Nephron (organoid): ENCODE data around the gene FAM3B.
A peak's percentile ranks its signal among the peaks of the same experiment; 100 is the strongest.

ENCODE experiments used
- H3K27ac Mint-ChIP-seq, 3 experiments: 2 replicates each; pipeline ENCODE4 v1.8.0; 2020; ENCODE audit warnings: mixed read lengths in 3 of 3, mild to moderate bottlenecking in 2 of 3, moderate library complexity in 1 of 3
- H3K27me3 Mint-ChIP-seq: 2 replicates; pipeline ENCODE4 v1.8.0; 2021; ENCODE audit warnings: low read depth, mild to moderate bottlenecking, moderate library complexity, mixed read lengths
- H3K36me3 Mint-ChIP-seq: 2 replicates; pipeline ENCODE4 v1.8.0; 2020; ENCODE audit warnings: low read depth, mixed read lengths
- H3K4me1 Mint-ChIP-seq: 2 replicates; pipeline ENCODE4 v1.8.0; 2020; ENCODE audit warnings: mixed read lengths
- H3K4me3 Mint-ChIP-seq, 3 experiments: 2 replicates each; pipeline ENCODE4 v1.8.0; 2020; ENCODE audit warnings: mild to moderate bottlenecking in 3 of 3, mixed read lengths in 3 of 3, moderate library complexity in 2 of 3
- H3K9me3 Mint-ChIP-seq: 2 replicates; pipeline ENCODE4 v1.8.0; 2020; ENCODE audit warnings: mixed read lengths
- CTCF ChIP-seq, 3 experiments: fragments of 200-600 bp; sonication (generic); IDR thresholded peaks; one replicate each; pipeline ENCODE4 v1.5.0; 2021; ENCODE audit warnings: antibody characterized with exemption in 3 of 3; ENCODE audit not compliant: unreplicated experiment in 3 of 3

The FAM3B gene

GRCh38 chr21:41280115-41280919, 36.3 kb upstream of the FAM3B start:
- H3K27ac Mint-ChIP-seq, result no peak overlapping the region

GRCh38 chr21:41282412-41282811, 34.2 kb upstream of the FAM3B start:
- H3K4me3 Mint-ChIP-seq, result no peak overlapping the region
- no peak overlapping the region for H3K27ac Mint-ChIP-seq

More at GRCh38 chr21:41280115-41280919, 36.3 kb upstream of the FAM3B start:
- Mint-ChIP-seq H3K27me3 (peaks cover 16% of the 10 kb centered on the region), H3K4me3 (no peak overlapping the region), H3K9me3 (no peaks in the 10 kb centered on the region), H3K36me3 (peaks cover 7% of the 10 kb centered on the region), H3K4me1 (peaks cover 40% of the 10 kb centered on the region)
- TF ChIP-seq CTCF (IDR thresholded peaks at IDR 0.05; ENCODE audit: unreplicated experiment in 3 of 3), result no peak

GRCh38 chr21:41283211-41283818, 33.3 kb upstream of the FAM3B start:
- Mint-ChIP-seq H3K4me1 (peaks cover 29% of the 10 kb centered on the region), H3K27me3 (peaks cover 13% of the 10 kb centered on the region)

More at GRCh38 chr21:41282412-41282811, 34.2 kb upstream of the FAM3B start:
- no peaks in the 10 kb centered on the region for H3K9me3 Mint-ChIP-seq
- H3K27me3 Mint-ChIP-seq, result peaks cover 13% of the 10 kb centered on the region
- H3K36me3 Mint-ChIP-seq, result no peaks in the 10 kb centered on the region
- TF ChIP-seq CTCF (IDR thresholded peaks at IDR 0.05; ENCODE audit: unreplicated experiment in 3 of 3), result no peak
- peaks cover 38% of the 10 kb centered on the region for H3K4me1 Mint-ChIP-seq

GRCh38 chr21:41289431-41289830, 27.2 kb upstream of the FAM3B start:
- Mint-ChIP-seq H3K27ac (no peak overlapping the region), H3K4me1 (peaks cover 4% of the 10 kb centered on the region), H3K36me3 (no peaks in the 10 kb centered on the region), H3K9me3 (peaks cover 9% of the 10 kb centered on the region), H3K27me3 (peaks cover 27% of the 10 kb centered on the region), H3K4me3 (no peak overlapping the region)
- no peak for TF ChIP-seq CTCF (IDR thresholded peaks at IDR 0.05; ENCODE audit: unreplicated experiment in 3 of 3)

More at GRCh38 chr21:41283211-41283818, 33.3 kb upstream of the FAM3B start:
- Mint-ChIP-seq H3K9me3 (no peaks in the 10 kb centered on the region), H3K27ac (no peak overlapping the region), H3K4me3 (no peak overlapping the region), H3K36me3 (no peaks in the 10 kb centered on the region)
- peak; percentile 78 to 80 (median 79) for TF ChIP-seq CTCF (IDR thresholded peaks at IDR 0.05; ENCODE audit: unreplicated experiment in 3 of 3)

GRCh38 chr21:41290106-41290799, 26.3 kb upstream of the FAM3B start:
- Mint-ChIP-seq H3K4me1 (no peaks in the 10 kb centered on the region), H3K36me3 (no peaks in the 10 kb centered on the region), H3K27ac (no peak overlapping the region), H3K9me3 (peaks cover 9% of the 10 kb centered on the region), H3K27me3 (peaks cover 29% of the 10 kb centered on the region), H3K4me3 (no peak overlapping the region)
- no peak for TF ChIP-seq CTCF (IDR thresholded peaks at IDR 0.05; ENCODE audit: unreplicated experiment in 3 of 3)
